Measurements from ENCODE around the gene SGSM2.
A peak's percentile ranks its signal among the peaks of the same experiment; 100 is the strongest.

The SGSM2 gene

DNA sequence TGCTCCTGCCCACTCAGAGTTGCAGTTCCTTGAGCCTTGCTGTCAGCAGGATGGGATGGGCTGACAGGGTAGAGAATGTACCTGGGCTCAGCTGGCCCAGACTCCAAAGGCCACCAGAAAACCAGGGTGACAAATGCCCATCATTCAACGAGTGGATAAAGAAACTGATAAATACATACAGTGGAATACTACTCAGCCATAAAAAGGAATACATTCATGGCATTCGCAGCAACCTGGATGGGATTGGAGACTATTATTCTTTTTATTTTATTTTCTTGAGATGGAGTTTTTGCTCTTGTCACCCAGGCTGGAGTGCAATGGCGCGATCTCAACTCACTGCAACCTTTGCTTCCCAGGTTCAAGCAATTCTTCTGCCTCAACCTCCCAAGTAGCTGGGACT is 19.9 kb downstream of the SGSM2 start:
- Mint-ChIP-seq H3K36me3 (ENCODE audit: low read depth) (peaks cover 13% of the 10 kb centered on the region), H3K27ac (no peak overlapping the region), H3K4me1 (ENCODE audit: low read depth) (peaks cover 16% of the 10 kb centered on the region), H3K4me3 (no peak overlapping the region), H3K9me3 (no peaks in the 10 kb centered on the region), H3K27me3 (no peaks in the 10 kb centered on the region)
- DNase-seq = no peak

DNA sequence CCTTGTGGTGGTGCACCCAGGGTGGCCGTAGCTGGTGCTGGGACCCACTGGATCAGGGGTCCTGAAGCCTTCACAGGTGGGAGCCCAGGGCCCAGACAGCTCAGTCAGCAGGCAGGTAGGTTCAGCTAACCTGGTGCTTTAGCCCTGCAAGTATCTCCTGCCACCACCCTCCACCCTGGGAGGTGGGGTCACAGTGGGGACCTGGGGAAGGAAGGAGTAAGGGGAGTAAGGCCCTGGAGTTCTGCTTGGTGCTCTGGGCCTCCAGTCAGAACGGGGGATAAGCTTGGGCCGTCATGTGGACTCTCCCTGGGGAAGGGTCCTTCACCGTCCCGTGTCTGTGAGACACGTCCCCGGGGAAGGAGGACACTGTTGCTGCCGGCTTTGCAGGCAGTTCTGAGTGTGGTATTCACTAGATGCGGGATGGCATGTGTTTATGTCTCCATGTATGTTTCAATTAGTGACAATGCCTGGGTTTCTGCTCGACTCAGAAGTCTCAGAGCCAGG is 20.7 kb downstream of the SGSM2 start:
- H3K27ac Mint-ChIP-seq = peak overlapping the region; percentile 9
- H3K4me3 Mint-ChIP-seq = no peak overlapping the region
- DNase-seq = no peak
- no peaks in the 10 kb centered on the region for H3K9me3 Mint-ChIP-seq
- peaks cover 15% of the 10 kb centered on the region for H3K4me1 Mint-ChIP-seq (ENCODE audit: low read depth)
- no peaks in the 10 kb centered on the region for H3K27me3 Mint-ChIP-seq
- H3K36me3 Mint-ChIP-seq (ENCODE audit: low read depth) = peaks cover 19% of the 10 kb centered on the region

DNA sequence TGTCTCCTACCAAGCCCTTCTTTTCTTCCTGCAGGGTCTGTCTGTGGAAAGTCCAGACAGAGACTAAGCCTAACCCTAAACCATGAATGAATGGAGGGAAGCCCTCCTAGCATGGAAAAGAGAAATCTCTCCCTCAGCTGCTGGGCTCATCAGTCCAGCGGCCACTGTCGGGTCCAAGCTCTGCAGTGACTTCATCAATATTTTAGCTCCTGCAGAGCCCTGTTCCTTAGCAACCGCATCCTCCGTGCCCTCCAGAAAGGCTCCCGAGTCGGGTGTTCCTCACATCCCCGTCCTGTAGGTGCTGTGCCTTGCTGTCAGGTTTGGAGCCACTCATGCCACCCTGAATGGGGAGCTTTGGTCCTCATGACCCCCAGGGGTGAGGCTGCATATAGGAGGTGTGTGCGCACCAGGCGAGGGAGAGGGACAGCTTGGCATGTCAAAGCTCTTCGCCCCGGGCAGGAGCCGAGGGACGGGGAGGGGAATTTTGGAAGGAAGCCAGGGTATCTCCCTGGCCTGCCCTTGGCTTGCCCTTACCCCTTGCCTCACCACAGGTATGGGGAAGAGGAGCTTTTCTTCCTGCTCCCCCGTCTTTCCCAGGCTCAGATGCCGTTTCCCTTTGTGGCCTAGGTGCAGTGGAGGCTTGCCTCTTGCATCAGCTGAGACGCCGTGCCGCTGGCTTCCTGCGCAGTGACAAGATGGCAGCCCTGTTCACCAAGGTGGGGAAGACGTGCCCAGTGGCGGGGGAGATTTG is 23.9 kb downstream of the SGSM2 start:
- peaks cover 43% of the 10 kb centered on the region for H3K36me3 Mint-ChIP-seq (ENCODE audit: low read depth)
- no peaks in the 10 kb centered on the region for H3K27me3 Mint-ChIP-seq
- DNase-seq = no peak
- H3K27ac Mint-ChIP-seq = no peak overlapping the region
- no peaks in the 10 kb centered on the region for H3K9me3 Mint-ChIP-seq
- H3K4me1 Mint-ChIP-seq (ENCODE audit: low read depth) = no peaks in the 10 kb centered on the region
- H3K4me3 Mint-ChIP-seq = no peak overlapping the region

DNA sequence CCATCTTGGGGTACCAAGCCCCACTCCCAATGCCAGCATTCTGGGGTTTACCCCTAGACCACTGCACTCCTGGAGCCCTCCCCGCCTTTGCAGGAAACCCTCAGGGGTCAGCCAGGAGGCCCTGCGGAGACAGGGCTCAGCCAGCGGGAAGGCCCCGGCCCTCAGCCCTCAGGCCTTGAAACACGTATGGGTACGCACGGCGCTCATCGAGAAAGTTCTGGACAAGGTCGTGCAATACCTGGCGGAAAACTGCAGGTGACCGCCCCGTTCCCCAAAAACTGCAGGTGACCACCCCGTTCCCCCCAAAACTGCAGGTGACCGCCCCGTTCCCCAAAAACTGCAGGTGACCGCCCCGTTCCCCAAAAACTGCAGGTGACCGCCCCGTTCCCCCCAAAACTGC is 24.7 kb downstream of the SGSM2 start:
- Mint-ChIP-seq H3K9me3 (no peaks in the 10 kb centered on the region), H3K36me3 (ENCODE audit: low read depth) (peaks cover 50% of the 10 kb centered on the region), H3K27me3 (no peaks in the 10 kb centered on the region), H3K4me3 (no peak overlapping the region), H3K4me1 (ENCODE audit: low read depth) (no peaks in the 10 kb centered on the region), H3K27ac (no peak overlapping the region)
- no peak for DNase-seq

DNA sequence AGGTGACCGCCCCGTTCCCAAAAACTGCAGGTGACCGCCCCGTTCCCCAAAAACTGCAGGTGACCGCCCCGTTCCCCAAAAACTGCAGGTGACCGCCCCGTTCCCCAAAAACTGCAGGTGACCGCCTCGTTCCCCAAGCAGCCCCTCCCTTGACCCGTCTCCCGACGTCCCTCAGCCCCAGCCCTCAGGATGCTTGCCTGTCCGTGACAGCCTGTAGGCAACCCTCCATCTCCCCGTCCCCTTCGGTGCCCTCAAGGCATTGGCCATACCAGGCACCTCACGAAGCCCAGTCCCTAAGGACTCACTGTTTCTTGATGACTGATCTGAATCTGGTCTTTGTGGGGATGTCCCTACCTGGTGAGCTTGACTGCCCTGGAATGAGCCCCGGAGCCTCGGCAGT is 25.1 kb downstream of the SGSM2 start:
- Mint-ChIP-seq H3K9me3 (no peaks in the 10 kb centered on the region), H3K27me3 (no peaks in the 10 kb centered on the region), H3K4me3 (no peak overlapping the region), H3K36me3 (ENCODE audit: low read depth) (peaks cover 52% of the 10 kb centered on the region), H3K27ac (no peak overlapping the region), H3K4me1 (ENCODE audit: low read depth) (no peaks in the 10 kb centered on the region)
- DNase-seq = no peak

DNA sequence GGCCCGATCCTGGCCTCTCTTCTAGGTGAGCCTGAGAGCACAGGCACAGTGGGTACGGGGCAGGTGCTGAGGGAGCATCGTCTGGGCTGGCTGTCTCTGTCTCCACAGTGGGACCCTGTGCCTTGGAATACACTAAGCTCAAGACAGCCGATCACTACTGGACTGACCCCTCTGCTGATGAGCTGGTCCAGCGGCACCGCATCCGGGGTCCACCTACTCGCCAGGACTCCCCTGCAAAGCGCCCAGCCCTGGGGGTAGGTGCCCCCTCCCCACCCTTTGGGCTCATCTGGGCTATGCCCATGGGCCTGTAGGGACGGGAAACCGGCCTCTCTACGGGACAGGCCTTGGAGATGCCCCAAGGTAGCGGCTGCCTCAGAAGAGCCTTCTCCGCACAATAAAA is 25.6 kb downstream of the SGSM2 start:
- Mint-ChIP-seq H3K9me3 (no peaks in the 10 kb centered on the region), H3K27ac (no peak overlapping the region)

DNA sequence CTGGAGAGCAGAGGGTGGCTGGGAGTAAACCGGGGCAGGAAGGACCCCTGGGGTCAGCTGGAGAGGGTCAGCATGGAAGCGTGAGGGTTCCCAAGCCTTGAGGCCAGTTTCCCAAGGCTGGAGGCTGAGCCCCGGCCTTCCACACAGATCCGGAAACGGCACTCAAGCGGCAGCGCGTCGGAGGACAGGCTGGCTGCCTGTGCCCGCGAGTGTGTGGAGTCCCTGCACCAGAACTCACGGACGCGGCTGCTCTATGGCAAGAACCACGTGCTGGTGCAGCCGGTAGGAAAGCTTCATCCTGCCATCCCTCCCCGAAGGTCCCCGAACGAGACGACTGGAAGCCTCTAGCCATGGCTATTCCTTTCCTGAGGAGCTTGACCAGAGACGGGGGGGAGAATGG is 26.0 kb downstream of the SGSM2 start:
- H3K36me3 Mint-ChIP-seq (ENCODE audit: low read depth) = peaks cover 51% of the 10 kb centered on the region
- H3K4me3 Mint-ChIP-seq = no peak overlapping the region
- no peak for DNase-seq
- no peaks in the 10 kb centered on the region for H3K27me3 Mint-ChIP-seq
- no peaks in the 10 kb centered on the region for H3K4me1 Mint-ChIP-seq (ENCODE audit: low read depth)
- no peaks in the 10 kb centered on the region for H3K9me3 Mint-ChIP-seq
- H3K27ac Mint-ChIP-seq = no peak overlapping the region

More for the DNA sequence above, 25.6 kb downstream of the SGSM2 start:
- Mint-ChIP-seq H3K36me3 (ENCODE audit: low read depth) (peaks cover 50% of the 10 kb centered on the region), H3K4me1 (ENCODE audit: low read depth) (no peaks in the 10 kb centered on the region), H3K4me3 (no peak overlapping the region), H3K27me3 (no peaks in the 10 kb centered on the region)
- no peak for DNase-seq

DNA sequence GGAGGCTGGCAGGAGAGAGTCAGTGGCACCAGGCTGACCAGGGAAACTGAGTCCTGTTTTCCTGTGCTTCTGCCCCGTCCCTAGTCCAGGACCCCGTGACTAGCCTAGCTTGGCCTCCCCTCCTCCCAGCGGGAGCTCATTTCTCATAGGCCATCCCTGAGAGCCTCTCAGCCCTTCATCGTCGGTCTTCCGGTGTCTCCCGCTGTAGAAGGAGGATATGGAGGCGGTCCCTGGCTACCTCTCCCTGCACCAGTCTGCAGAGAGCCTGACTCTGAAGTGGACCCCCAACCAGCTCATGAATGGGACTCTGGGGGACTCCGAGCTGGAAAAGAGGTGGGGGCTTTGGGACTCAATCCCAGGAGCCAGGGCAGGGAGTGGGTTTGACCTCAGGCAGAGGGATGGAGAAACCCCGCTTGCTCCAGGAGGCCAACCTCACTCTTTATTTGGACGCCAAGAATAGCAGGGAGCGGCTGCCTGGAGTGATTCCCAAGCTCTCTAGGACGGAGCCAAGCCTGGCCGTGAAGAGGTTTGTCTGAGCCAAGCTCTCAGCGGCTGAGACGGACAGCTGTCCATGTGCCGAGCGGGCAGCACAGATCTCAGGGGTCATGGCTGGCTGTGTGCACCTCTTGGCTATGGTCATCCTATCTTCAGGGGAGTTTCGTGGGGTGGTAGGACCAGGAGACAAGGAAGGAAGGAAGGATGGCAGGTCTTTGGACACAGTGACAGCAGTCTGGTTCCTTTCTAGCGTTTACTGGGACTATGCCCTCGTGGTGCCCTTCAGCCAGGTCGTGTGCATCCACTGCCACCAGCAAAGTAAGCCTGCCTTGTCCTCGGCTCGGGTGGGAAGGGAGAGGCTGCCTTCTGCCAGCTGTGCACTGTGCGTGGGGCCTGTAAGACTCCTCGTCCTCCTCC is 26.8 kb downstream of the SGSM2 start:
- no peaks in the 10 kb centered on the region for H3K4me1 Mint-ChIP-seq (ENCODE audit: low read depth)
- H3K36me3 Mint-ChIP-seq (ENCODE audit: low read depth) = peaks cover 52% of the 10 kb centered on the region
- no peak overlapping the region for H3K4me3 Mint-ChIP-seq
- DNase-seq = no peak
- H3K9me3 Mint-ChIP-seq = no peaks in the 10 kb centered on the region
- no peaks in the 10 kb centered on the region for H3K27me3 Mint-ChIP-seq
- no peak overlapping the region for H3K27ac Mint-ChIP-seq

DNA sequence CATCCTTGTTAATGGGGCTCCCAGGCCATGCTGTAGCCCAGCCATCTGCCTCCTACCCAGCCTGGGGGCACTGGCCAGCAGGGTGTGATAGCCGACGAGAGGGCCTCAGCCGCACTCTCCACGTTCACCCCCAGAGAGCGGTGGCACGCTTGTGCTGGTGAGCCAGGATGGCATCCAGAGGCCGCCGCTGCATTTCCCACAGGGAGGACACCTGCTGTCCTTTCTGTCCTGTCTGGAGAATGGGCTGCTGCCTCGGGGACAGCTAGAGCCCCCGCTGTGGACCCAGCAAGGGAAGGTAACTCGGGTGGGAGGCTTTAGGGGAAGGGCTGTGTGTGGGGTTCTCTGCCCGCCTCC is 27.4 kb downstream of the SGSM2 start:
- no peaks in the 10 kb centered on the region for H3K27me3 Mint-ChIP-seq

DNA sequence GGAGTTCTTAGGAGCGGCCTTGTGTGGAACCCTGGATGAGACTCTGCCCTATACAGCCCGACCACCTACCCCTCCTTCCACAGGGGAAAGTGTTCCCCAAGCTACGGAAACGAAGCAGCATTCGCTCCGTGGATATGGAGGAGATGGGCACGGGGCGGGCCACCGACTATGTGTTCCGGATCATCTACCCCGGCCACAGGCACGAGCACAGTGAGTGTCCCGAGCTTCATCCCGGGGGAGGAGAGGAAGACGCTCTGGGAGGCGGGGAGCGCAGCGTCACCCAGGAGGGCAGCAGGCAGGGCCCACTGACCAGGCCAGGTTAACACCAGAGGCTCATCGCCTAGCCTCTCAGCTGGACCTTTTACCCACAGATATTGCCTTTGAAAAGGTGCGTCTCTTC is 27.8 kb downstream of the SGSM2 start:
- DNase-seq = no peak
- H3K27ac Mint-ChIP-seq = no peak overlapping the region
- no peaks in the 10 kb centered on the region for H3K9me3 Mint-ChIP-seq
- H3K4me3 Mint-ChIP-seq = no peak overlapping the region
- no peaks in the 10 kb centered on the region for H3K4me1 Mint-ChIP-seq (ENCODE audit: low read depth)
- H3K36me3 Mint-ChIP-seq (ENCODE audit: low read depth) = peaks cover 58% of the 10 kb centered on the region
- no peaks in the 10 kb centered on the region for H3K27me3 Mint-ChIP-seq

More for the DNA sequence above, 27.4 kb downstream of the SGSM2 start:
- no peak overlapping the region for H3K27ac Mint-ChIP-seq
- no peaks in the 10 kb centered on the region for H3K9me3 Mint-ChIP-seq
- no peak for DNase-seq
- H3K4me1 Mint-ChIP-seq (ENCODE audit: low read depth) = no peaks in the 10 kb centered on the region
- H3K36me3 Mint-ChIP-seq (ENCODE audit: low read depth) = peaks cover 55% of the 10 kb centered on the region
- H3K4me3 Mint-ChIP-seq = no peak overlapping the region

DNA sequence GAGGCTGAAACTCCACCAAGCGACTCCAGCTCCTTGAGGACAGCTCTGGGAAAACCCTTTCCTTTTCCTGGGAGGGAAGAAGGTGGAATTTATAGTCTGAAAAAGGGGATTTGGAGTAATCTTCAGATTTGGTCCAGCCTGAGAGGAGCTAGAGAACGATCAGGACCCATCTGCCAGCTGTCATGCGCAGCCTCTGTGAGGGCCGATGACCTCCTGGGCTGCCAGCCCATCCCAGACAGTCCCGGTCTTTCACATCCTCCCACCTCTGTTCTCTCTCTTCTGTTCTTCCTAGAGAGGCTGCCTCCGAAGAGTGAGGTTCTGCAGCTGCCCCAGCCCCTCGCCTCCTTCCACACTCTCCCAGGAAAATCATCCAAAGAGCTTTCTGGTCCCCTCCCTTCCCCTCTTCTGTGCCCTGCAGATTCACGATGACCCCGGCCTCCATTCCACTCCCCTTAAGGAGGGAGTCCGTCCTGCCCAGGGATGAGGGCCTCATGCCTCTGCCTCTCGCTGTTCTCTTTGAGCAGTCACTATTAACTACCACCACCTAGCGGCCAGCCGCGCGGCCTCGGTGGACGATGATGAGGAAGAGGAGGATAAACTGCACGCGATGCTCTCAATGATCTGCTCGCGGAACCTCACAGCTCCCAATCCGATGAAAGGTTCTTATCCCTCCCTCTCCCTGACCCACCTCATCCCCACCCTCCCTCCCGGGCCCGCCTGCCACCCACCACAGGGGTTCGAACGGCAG is 29.6 kb downstream of the SGSM2 start:
- no peak for DNase-seq
- Mint-ChIP-seq H3K27me3 (no peaks in the 10 kb centered on the region), H3K9me3 (no peaks in the 10 kb centered on the region), H3K4me3 (no peak overlapping the region), H3K4me1 (ENCODE audit: low read depth) (no peaks in the 10 kb centered on the region), H3K27ac (no peak overlapping the region), H3K36me3 (ENCODE audit: low read depth) (peaks cover 59% of the 10 kb centered on the region)

DNA sequence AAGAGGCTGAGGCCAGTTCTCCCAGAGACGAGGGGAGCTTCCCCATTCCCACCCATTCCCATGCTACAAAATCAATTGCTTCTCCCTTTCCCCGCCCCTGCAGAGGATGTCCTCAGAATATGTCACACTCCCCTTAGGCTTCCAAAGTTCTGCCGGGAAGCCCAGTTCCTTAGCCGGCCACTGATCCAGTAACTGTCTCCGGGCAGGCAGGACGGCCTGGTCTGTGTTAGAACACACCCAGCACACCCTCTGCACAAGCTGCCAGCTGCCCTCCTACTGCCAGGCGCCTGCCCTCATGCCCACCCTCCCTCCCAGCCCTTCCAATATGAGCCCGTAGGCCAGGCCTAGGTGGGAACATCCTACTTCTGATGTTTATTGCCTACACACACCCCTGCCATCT is 31.1 kb downstream of the SGSM2 start:
- peaks cover 57% of the 10 kb centered on the region for H3K36me3 Mint-ChIP-seq (ENCODE audit: low read depth)
- no peaks in the 10 kb centered on the region for H3K4me1 Mint-ChIP-seq (ENCODE audit: low read depth)
- DNase-seq = no peak
- no peak overlapping the region for H3K4me3 Mint-ChIP-seq
- no peaks in the 10 kb centered on the region for H3K27me3 Mint-ChIP-seq
- no peaks in the 10 kb centered on the region for H3K9me3 Mint-ChIP-seq
- no peak overlapping the region for H3K27ac Mint-ChIP-seq

DNA sequence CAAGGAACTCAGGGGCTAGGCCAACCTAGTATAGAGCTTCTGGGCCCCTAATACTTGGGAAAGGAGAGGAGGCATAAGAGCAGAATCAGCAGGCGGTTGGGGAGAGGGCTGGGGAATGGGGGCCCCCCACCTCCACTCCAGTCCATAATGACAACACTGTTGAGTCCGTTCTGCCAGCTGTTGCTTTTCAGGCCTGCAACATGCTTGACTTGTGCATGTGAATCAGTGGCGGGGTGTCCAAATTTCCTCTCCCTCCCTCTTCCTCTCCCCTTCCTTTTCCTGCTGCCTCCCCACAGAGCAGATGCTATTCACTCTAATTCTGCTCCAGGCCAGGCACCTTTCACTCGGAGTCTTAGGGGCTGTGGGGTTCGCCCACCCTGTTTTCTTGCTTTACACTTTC is 31.7 kb downstream of the SGSM2 start:
- H3K4me3 Mint-ChIP-seq = no peak overlapping the region
- H3K9me3 Mint-ChIP-seq = no peaks in the 10 kb centered on the region
- peaks cover 59% of the 10 kb centered on the region for H3K36me3 Mint-ChIP-seq (ENCODE audit: low read depth)
- H3K27ac Mint-ChIP-seq = peak overlapping the region; percentile 29
- no peak for DNase-seq
- no peaks in the 10 kb centered on the region for H3K27me3 Mint-ChIP-seq
- H3K4me1 Mint-ChIP-seq (ENCODE audit: low read depth) = no peaks in the 10 kb centered on the region

DNA sequence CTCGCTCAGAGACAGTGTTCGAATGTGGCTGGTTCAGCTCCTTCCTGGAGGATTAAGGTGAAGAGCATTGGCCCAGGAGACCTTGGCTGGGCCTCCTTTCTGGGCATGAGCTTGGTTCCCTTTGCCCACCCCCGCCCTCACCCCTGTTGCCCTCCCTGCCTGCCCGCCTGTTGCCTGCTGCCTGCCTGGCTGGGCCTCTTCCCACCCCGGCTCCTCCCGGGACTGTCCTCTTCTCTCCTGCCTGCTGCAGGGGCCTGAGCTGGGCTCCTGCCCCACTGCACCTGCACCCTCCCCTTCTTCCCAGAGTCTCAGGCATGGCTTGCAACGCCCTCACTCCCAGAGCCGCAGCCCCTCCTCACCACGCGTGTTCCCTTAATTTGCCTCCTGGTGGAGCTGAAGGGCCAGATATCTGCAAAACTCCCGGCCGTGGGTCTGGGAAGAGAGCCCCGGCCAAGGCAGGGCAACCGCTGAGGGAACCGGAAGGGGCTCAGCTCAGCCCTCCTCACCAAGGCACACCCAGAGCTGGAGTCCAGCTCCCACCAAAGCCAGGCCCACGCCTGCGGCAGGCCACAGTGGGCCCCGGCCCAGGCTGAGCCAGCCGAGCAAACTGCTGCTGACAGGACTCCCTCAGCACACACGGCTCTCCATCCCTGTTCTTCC is 32.4 kb downstream of the SGSM2 start:
- Mint-ChIP-seq H3K4me1 (ENCODE audit: low read depth) (no peaks in the 10 kb centered on the region), H3K27ac (peak overlapping the region; percentile 29), H3K9me3 (no peaks in the 10 kb centered on the region), H3K27me3 (no peaks in the 10 kb centered on the region), H3K36me3 (ENCODE audit: low read depth) (peaks cover 58% of the 10 kb centered on the region), H3K4me3 (no peak overlapping the region)
- DNase-seq = no peak
